HEK293T (cell line): ENCODE results near the gene HMGXB4.
A peak's percentile ranks its signal among the peaks of the same experiment; 100 is the strongest.

ENCODE experiments used
- CTCF ChIA-PET: fragments of 350-600 bp; formaldehyde crosslinking; extraction: SDS; loops from one replicate; lab custom pipeline; 2021; ENCODE audit warnings: antibody characterized with exemption, inconsistent platforms; lab: Yijun Ruan, JAX
- POLR2A ChIA-PET: fragments of 350-600 bp; formaldehyde crosslinking; extraction: SDS; loops from one replicate; lab custom pipeline; 2020; ENCODE audit warnings: antibody characterized with exemption, inconsistent platforms; lab: Yijun Ruan, JAX
- DNase-seq: peaks from one replicate; pipeline ENCODE4 v3.0.0; 2012; ENCODE audit warnings: mixed read lengths; ENCODE audit errors: extremely low spot score
- ARNT ChIP-seq: fragments of 450-650 bp; IDR thresholded peaks from 2 replicates; pipeline ENCODE4 v1.6.1; 2017; ENCODE audit warnings: mild to moderate bottlenecking
- BHLHE40 ChIP-seq: fragments of 450-650 bp; IDR thresholded peaks from 2 replicates; pipeline ENCODE4 v1.6.1; 2016; ENCODE audit warnings: mild to moderate bottlenecking, moderate library complexity, borderline replicate concordance
- CTBP1 ChIP-seq: fragments of 450-650 bp; IDR thresholded peaks from 2 replicates; pipeline ENCODE4 v1.6.1; 2016; ENCODE audit warnings: borderline replicate concordance
- ELF4 ChIP-seq: fragments of 450-650 bp; IDR thresholded peaks from 2 replicates; pipeline ENCODE4 v1.6.1; 2017; ENCODE audit warnings: antibody characterized with exemption
- FOXA1 ChIP-seq: fragments of 450-650 bp; IDR thresholded peaks from 2 replicates; pipeline ENCODE4 v1.6.1; 2016; ENCODE audit warnings: mild to moderate bottlenecking
- FOXK2 ChIP-seq: fragments of 450-650 bp; IDR thresholded peaks from 2 replicates; pipeline ENCODE4 v1.6.1; 2016; ENCODE audit warnings: mild to moderate bottlenecking
- FOXM1 ChIP-seq: fragments of 450-650 bp; IDR thresholded peaks from 2 replicates; pipeline ENCODE4 v1.6.1; 2017; ENCODE audit warnings: mild to moderate bottlenecking, borderline replicate concordance
- HDGF ChIP-seq: fragments of 450-650 bp; IDR thresholded peaks from 2 replicates; pipeline ENCODE4 v1.6.1; 2017; ENCODE audit warnings: antibody characterized with exemption, borderline replicate concordance
- L3MBTL2 ChIP-seq: fragments of 450-650 bp; conservative IDR thresholded peaks from 2 replicates; pipeline ENCODE4 v1.6.1; 2016; ENCODE audit warnings: mild to moderate bottlenecking
- LEF1 ChIP-seq: fragments of 450-650 bp; IDR thresholded peaks from 2 replicates; pipeline ENCODE4 v1.6.1; 2017; ENCODE audit warnings: mild to moderate bottlenecking, borderline replicate concordance
- NFRKB ChIP-seq: fragments of 450-650 bp; IDR thresholded peaks from 2 replicates; pipeline ENCODE4 v1.6.1; 2016; ENCODE audit warnings: mild to moderate bottlenecking, moderate library complexity
- PKNOX1 ChIP-seq: fragments of 450-650 bp; IDR thresholded peaks from 2 replicates; pipeline ENCODE4 v1.6.1; 2016
- SP1 ChIP-seq: fragments of 450-650 bp; IDR thresholded peaks from 2 replicates; pipeline ENCODE4 v1.6.1; 2017
- SUZ12 ChIP-seq: fragments of 450-650 bp; IDR thresholded peaks from 2 replicates; pipeline ENCODE4 v1.6.1; 2016; ENCODE audit warnings: mild to moderate bottlenecking
- TARDBP ChIP-seq: fragments of 450-650 bp; IDR thresholded peaks from 2 replicates; pipeline ENCODE4 v1.6.1; 2016
- ZNF384 ChIP-seq: fragments of 450-650 bp; IDR thresholded peaks from 2 replicates; pipeline ENCODE4 v1.6.1; 2016

The HMGXB4 gene

GRCh38 chr22:35299217-35299672, 42.0 kb downstream of the HMGXB4 start:
- ChIA-PET POLR2A (interaction anchor here (0.7 to 1.9 kb wide), 16 partner anchors 8 to 100 kb away, joined by 3 to 14 read pairs (median 4); partner anchors contain the start of gene HMGXB4), CTCF (interaction anchor here (0.6 to 0.9 kb wide), 2 partner anchors 68 to 132 kb away, joined by 3 to 4 read pairs; no protein-coding TSS in a partner anchor)
- TF ChIP-seq FOXK2 (no peak), HDGF (no peak), TARDBP (no peak), SP1 (no peak), ELF4 (no peak), SUZ12 (no peak), FOXM1 (no peak), ARNT (no peak), CTBP1 (no peak), PKNOX1 (no peak), ZNF384 (no peak), FOXA1 (no peak), LEF1 (no peak), BHLHE40 (no peak), NFRKB (no peak)
- peak; percentile 59 for DNase-seq

GRCh38 chr22:35299673-35300499, 42.6 kb downstream of the HMGXB4 start, which contains the start of gene TOM1:
TSS of gene TOM1 (plus strand) at chr22:35299894. CDS start at chr22:35299929, 35 bp downstream.
- peak; percentile 100 for DNase-seq
- ChIA-PET POLR2A (interaction anchor here (0.7 to 1.9 kb wide), 18 partner anchors 9 to 178 kb away, joined by 3 to 14 read pairs (median 4); partner anchors contain the start of gene HMGXB4), CTCF (interaction anchor here (0.6 to 0.9 kb wide), 2 partner anchors 68 to 131 kb away, joined by 3 to 4 read pairs; no protein-coding TSS in a partner anchor)
- TF ChIP-seq ARNT (no peak), PKNOX1 (peak; percentile 100), L3MBTL2 (peak; percentile 60; the same call in 1 of the 2 replicates), LEF1 (no peak; the same call in 1 of the 2 replicates), FOXK2 (no peak), HDGF (0 out of 2 replicates have a peak, but pooled peaks have one; percentile 20)

GRCh38 chr22:35301372-35301874, 44.1 kb downstream of the HMGXB4 start:
- POLR2A ChIA-PET: no interaction called here
- TF ChIP-seq SUZ12: no peak
- CTCF ChIA-PET: no interaction called here
- DNase-seq: no peak

GRCh38 chr22:35303029-35303624, 45.8 kb downstream of the HMGXB4 start:
- DNase-seq: no peak
- ChIA-PET CTCF (interaction anchor here (0.6 kb wide), 1 partner anchor 68 kb away, joined by 3 read pairs; no protein-coding TSS in a partner anchor), POLR2A (interaction anchor here (0.9 kb wide), 1 partner anchor 45 kb away, joined by 3 read pairs; no protein-coding TSS in a partner anchor)
- TF ChIP-seq SUZ12 (no peak), HDGF (no peak), TARDBP (no peak), BHLHE40 (no peak), NFRKB (no peak)

GRCh38 chr22:35305525-35306070, 48.3 kb downstream of the HMGXB4 start:
- ChIA-PET POLR2A (interaction anchor here (0.7 kb wide), 1 partner anchor 1058 kb away, joined by 4 read pairs; no protein-coding TSS in a partner anchor), CTCF (no interaction called here)
- DNase-seq: no peak
- no peak for TF ChIP-seq SP1
- no peak for TF ChIP-seq ELF4
- no peak for TF ChIP-seq HDGF
- TF ChIP-seq BHLHE40: no peak
- no peak for TF ChIP-seq FOXM1
- no peak for TF ChIP-seq FOXK2
- TF ChIP-seq NFRKB: no peak
- TF ChIP-seq SUZ12: no peak
- no peak for TF ChIP-seq CTBP1
- no peak for TF ChIP-seq TARDBP
- TF ChIP-seq PKNOX1: no peak
- no peak for TF ChIP-seq LEF1
- TF ChIP-seq FOXA1: no peak
- TF ChIP-seq ARNT: no peak
- no peak for TF ChIP-seq L3MBTL2
- no peak for TF ChIP-seq ZNF384
